ENCODE measurements around the gene FOXN1. TPM values are rescaled to one million over a fixed set of nuclear protein-coding genes. Genes with fewer than 3 reads are reported as not detected.

FOXN1 gene
- total and polyA plus RNA-seq, 2 of the 4 experiments (the other 2 are of a cell fraction): not detected

DNA sequence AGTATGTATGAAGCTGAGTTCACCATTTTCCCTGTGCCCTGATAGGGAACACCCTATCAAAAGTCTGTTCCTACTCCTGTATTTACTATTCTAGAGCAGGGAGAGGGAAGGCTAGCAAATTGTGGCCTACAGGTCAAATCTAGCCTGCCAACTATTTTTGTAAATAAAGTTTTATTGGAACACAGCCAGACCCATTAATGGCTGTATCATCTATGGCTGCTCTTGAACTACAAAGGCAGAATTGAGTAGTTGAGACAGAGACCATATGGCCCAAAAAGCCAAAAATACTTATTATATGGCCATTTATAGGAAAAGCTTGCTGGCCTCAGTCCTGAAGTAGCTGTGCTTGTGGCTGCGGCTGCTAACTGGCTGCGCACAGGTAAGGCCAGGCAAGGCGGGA, 74.8 kb downstream of the FOXN1 start:
- no peak overlapping the region for H3K23ac ChIP-seq (ENCODE audit: low read depth, low read length)
- no peak overlapping the region for H3K4ac ChIP-seq (ENCODE audit: low read depth, low read length)
- no CpG with 5 or more reads among the region's 3 CpGs for WGBS, 2 experiments (ENCODE audit: extremely low coverage in 2 of 2, insufficient read length in 1 of 2)
- H3K4me3 ChIP-seq (ENCODE audit: insufficient read depth, low read depth, low read length): no peak overlapping the region
- no peak overlapping the region for H2AK9ac ChIP-seq (replicated peaks; ENCODE audit: low read depth, low read length, poor library complexity)
- peaks cover 29% of the 10 kb centered on the region for H3K36me3 ChIP-seq (ENCODE audit: control insufficient read depth, insufficient read depth, low read length)
- peaks cover 5% of the 10 kb centered on the region; the same call in 1 of the 2 replicates for H3K9me1 ChIP-seq (ENCODE audit: insufficient read depth, low read length)
- H2BK5ac ChIP-seq (ENCODE audit: low read depth, low read length, poor library complexity, severe bottlenecking): no peak overlapping the region
- no peak overlapping the region for H4K91ac ChIP-seq (ENCODE audit: insufficient read depth, low read depth, low read length)
- H4K8ac ChIP-seq (ENCODE audit: low read depth in 2 of 2, low read length in 2 of 2): no peak overlapping the region
- H3K79me1 ChIP-seq (ENCODE audit: low read depth in 1 of 2, low read length in 2 of 2): peaks cover 0 to 12% of the 10 kb centered on the region in 2 experiments; a peak in 2 of 4 replicates
- no peak overlapping the region for H3K27ac ChIP-seq (ENCODE audit: insufficient read depth, low read length)
- no TSS peak for BruUV-seq (replicated peaks)
- intact Hi-C loops (cut with micrococcal nuclease): no loop called here
- no peak overlapping the region for H3K18ac ChIP-seq (ENCODE audit: low read depth, low read length)
- no peak overlapping the region for H2BK15ac ChIP-seq (ENCODE audit: low read depth, low read length)
- no peak for TF ChIP-seq MXI1 (IDR thresholded peaks at IDR 0.05; ENCODE audit: borderline replicate concordance, low read depth, low read length)
- TF ChIP-seq, protein P1, sequence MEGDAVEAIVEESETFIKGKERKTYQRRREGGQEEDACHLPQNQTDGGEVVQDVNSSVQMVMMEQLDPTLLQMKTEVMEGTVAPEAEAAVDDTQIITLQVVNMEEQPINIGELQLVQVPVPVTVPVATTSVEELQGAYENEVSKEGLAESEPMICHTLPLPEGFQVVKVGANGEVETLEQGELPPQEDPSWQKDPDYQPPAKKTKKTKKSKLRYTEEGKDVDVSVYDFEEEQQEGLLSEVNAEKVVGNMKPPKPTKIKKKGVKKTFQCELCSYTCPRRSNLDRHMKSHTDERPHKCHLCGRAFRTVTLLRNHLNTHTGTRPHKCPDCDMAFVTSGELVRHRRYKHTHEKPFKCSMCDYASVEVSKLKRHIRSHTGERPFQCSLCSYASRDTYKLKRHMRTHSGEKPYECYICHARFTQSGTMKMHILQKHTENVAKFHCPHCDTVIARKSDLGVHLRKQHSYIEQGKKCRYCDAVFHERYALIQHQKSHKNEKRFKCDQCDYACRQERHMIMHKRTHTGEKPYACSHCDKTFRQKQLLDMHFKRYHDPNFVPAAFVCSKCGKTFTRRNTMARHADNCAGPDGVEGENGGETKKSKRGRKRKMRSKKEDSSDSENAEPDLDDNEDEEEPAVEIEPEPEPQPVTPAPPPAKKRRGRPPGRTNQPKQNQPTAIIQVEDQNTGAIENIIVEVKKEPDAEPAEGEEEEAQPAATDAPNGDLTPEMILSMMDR (conservative IDR thresholded peaks at IDR 0.05; ENCODE audit: low read depth, low read length): no peak
- no peak for TF ChIP-seq CEBPB (IDR thresholded peaks at IDR 0.05; ENCODE audit: low read depth, low read length)
- TF ChIP-seq, protein P2, sequence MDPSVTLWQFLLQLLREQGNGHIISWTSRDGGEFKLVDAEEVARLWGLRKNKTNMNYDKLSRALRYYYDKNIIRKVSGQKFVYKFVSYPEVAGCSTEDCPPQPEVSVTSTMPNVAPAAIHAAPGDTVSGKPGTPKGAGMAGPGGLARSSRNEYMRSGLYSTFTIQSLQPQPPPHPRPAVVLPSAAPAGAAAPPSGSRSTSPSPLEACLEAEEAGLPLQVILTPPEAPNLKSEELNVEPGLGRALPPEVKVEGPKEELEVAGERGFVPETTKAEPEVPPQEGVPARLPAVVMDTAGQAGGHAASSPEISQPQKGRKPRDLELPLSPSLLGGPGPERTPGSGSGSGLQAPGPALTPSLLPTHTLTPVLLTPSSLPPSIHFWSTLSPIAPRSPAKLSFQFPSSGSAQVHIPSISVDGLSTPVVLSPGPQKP (IDR thresholded peaks at IDR 0.05; ENCODE audit: borderline replicate concordance, low read depth, low read length): no peak
- TF ChIP-seq MAFK (IDR thresholded peaks at IDR 0.05; ENCODE audit: low read depth, low read length): no peak
- TF ChIP-seq BHLHE40 (IDR thresholded peaks at IDR 0.05; ENCODE audit: low read depth, low read length): no peak
- no peak overlapping the region for H2BK120ac ChIP-seq (ENCODE audit: low read depth, low read length)
- H3K27me3 ChIP-seq (ENCODE audit: control insufficient read depth, insufficient read depth, low read length): no peaks in the 10 kb centered on the region
- H3K56ac ChIP-seq (ENCODE audit: extremely low read depth, insufficient read depth, low read length): no peak overlapping the region
- no peaks in the 10 kb centered on the region for H3K9me3 ChIP-seq (ENCODE audit: control insufficient read depth, insufficient read depth, low read length)
- no peak overlapping the region for H2AFZ ChIP-seq (replicated peaks; ENCODE audit: low read length, poor library complexity)
- H2BK20ac ChIP-seq (ENCODE audit: low read depth, low read length): no peak overlapping the region
- H4K5ac ChIP-seq (ENCODE audit: low read depth, low read length): no peak overlapping the region
- ChIA-PET POLR2A (ENCODE audit: unreplicated experiment) (no interaction called here), CTCF (no interaction called here)
- no peak overlapping the region for H2AK5ac ChIP-seq (ENCODE audit: low read depth, low read length)
- H3K4me2 ChIP-seq (ENCODE audit: low read depth, low read length): no peak overlapping the region
- in situ Hi-C loops (cut with MboI; ENCODE audit: low sequenced_read_pairs): no loop called here
- no peak overlapping the region for H3K9ac ChIP-seq (ENCODE audit: low read depth, low read length)
- no peak overlapping the region for H3K14ac ChIP-seq (replicated peaks; ENCODE audit: low read depth, low read length)
- no peaks in the 10 kb centered on the region for H4K20me1 ChIP-seq (ENCODE audit: insufficient read depth, low read length)
- dilution Hi-C loops (cut with HindIII; ENCODE audit: low sequenced_read_pairs, unreplicated experiment): no loop called here
- H3K4me1 ChIP-seq (ENCODE audit: control insufficient read depth, insufficient read depth, low read length): peaks cover 1% of the 10 kb centered on the region; the same call in 1 of the 2 replicates
- DNase-seq (no peak), ATAC-seq (ENCODE audit: low read depth) (no peak)
